GM20431 (cell line): ENCODE results near the gene CCIN.
"Not testable (repeated sequence)": the region's sequence is repeated elsewhere in the genome, so short reads cannot be mapped to it uniquely, and the experiment has no call there.

Source experiments
- in situ Hi-C: fragments of 300-500 bp; cut with MseI, MboI; formaldehyde crosslinking; loops from one replicate; pipeline ENCODE4 v1.15.0; 2020; ENCODE audit warnings: low sequenced_read_pairs; ENCODE audit not compliant: unreplicated experiment

The CCIN gene

GRCh38 chr9:36156116-36156515 is 13.1 kb upstream of the CCIN start:
- in situ Hi-C loops, result no loop called here

- in situ Hi-C loops, result no loop called here
Observed at GRCh38 chr9:36158122-36158521, 11.1 kb upstream of the CCIN start.

GRCh38 chr9:36158917-36159316 is 10.3 kb upstream of the CCIN start:
- in situ Hi-C loops, result no loop called here

GRCh38 chr9:36159509-36159908 is 9.7 kb upstream of the CCIN start:
- in situ Hi-C loops, result not testable (repeated sequence)

- in situ Hi-C loops, result not testable (repeated sequence)
Observed at GRCh38 chr9:36160126-36160525, 9.1 kb upstream of the CCIN start.

GRCh38 chr9:36161187-36161586 is 8.0 kb upstream of the CCIN start:
- in situ Hi-C loops, result no loop called here

- in situ Hi-C loops, result no loop called here
Observed at GRCh38 chr9:36162211-36162738, 6.9 kb upstream of the CCIN start.

GRCh38 chr9:36163049-36163785 is 6.0 kb upstream of the CCIN start:
- in situ Hi-C loops, result no loop called here

GRCh38 chr9:36163786-36164170 is 5.4 kb upstream of the CCIN start:
- in situ Hi-C loops, result no loop called here

- in situ Hi-C loops, result no loop called here
Observed at GRCh38 chr9:36164372-36164771, 4.8 kb upstream of the CCIN start.

GRCh38 chr9:36164989-36165388 is 4.2 kb upstream of the CCIN start:
- in situ Hi-C loops, result loop anchor here (5.0 kb wide), 1 partner anchor 58 kb away; no protein-coding TSS in a partner anchor

- in situ Hi-C loops, result loop anchor here (5.0 kb wide), 1 partner anchor 58 kb away; no protein-coding TSS in a partner anchor
Observed at GRCh38 chr9:36165826-36166167, 3.4 kb upstream of the CCIN start.

GRCh38 chr9:36166168-36166927 is 2.8 kb upstream of the CCIN start:
- in situ Hi-C loops, result loop anchor here (5.0 kb wide), 1 partner anchor 59 kb away; no protein-coding TSS in a partner anchor

GRCh38 chr9:36169708-36170107 is 520 bp downstream of the CCIN start:
- in situ Hi-C loops, result loop anchor here (5.0 kb wide), 1 partner anchor 62 kb away; no protein-coding TSS in a partner anchor

- in situ Hi-C loops, result no loop called here
Observed at GRCh38 chr9:36170531-36170930, 1.3 kb downstream of the CCIN start.

GRCh38 chr9:36173861-36174260 is 4.7 kb downstream of the CCIN start:
- in situ Hi-C loops, result no loop called here

GRCh38 chr9:36174271-36174670 is 5.1 kb downstream of the CCIN start:
- in situ Hi-C loops, result no loop called here

- in situ Hi-C loops, result no loop called here
Observed at GRCh38 chr9:36174731-36175130, 5.5 kb downstream of the CCIN start.

GRCh38 chr9:36175209-36175608 is 6.0 kb downstream of the CCIN start:
- in situ Hi-C loops, result not testable (repeated sequence)

GRCh38 chr9:36176496-36176895 is 7.3 kb downstream of the CCIN start:
- in situ Hi-C loops, result not testable (repeated sequence)

GRCh38 chr9:36177571-36177970 is 8.4 kb downstream of the CCIN start:
- in situ Hi-C loops, result no loop called here
